GOT3 (cell line): ENCODE data around the gene BBS1.

ENCODE experiments used
- DNase-seq: peaks from one replicate; lab custom pipeline; 2025; ENCODE audit warnings: mixed read lengths; lab: John Stamatoyannopoulos, UW

Gene BBS1

GRCh38 chr11:66549696-66550095 is 39.3 kb downstream of the BBS1 start:
- no peak for DNase-seq

GRCh38 chr11:66550887-66551286 is 40.5 kb downstream of the BBS1 start:
- DNase-seq: no peak

GRCh38 chr11:66554602-66555001 is 44.2 kb downstream of the BBS1 start:
- no peak for DNase-seq

- no peak for DNase-seq
Observed at GRCh38 chr11:66555416-66555815, 45.0 kb downstream of the BBS1 start.

GRCh38 chr11:66556086-66556485 is 45.7 kb downstream of the BBS1 start:
- DNase-seq: no peak

- no peak for DNase-seq
Observed at GRCh38 chr11:66557733-66558326, 47.4 kb downstream of the BBS1 start.

- DNase-seq: no peak
Observed at GRCh38 chr11:66559142-66559865, 48.9 kb downstream of the BBS1 start.

GRCh38 chr11:66559866-66560676 is 49.6 kb downstream of the BBS1 start:
- DNase-seq: no peak

GRCh38 chr11:66561178-66561974 is 50.9 kb downstream of the BBS1 start:
- no peak for DNase-seq

- DNase-seq: no peak
Observed at GRCh38 chr11:66561975-66562248, 51.5 kb downstream of the BBS1 start.

- DNase-seq: no peak
Observed at GRCh38 chr11:66562275-66562674, 51.8 kb downstream of the BBS1 start.

GRCh38 chr11:66562907-66563583 is 52.6 kb downstream of the BBS1 start:
- no peak for DNase-seq

GRCh38 chr11:66563832-66564231 is 53.4 kb downstream of the BBS1 start:
- DNase-seq: no peak

GRCh38 chr11:66564538-66564937 is 54.1 kb downstream of the BBS1 start:
- DNase-seq: no peak

- no peak for DNase-seq
Observed at GRCh38 chr11:66564984-66565383, 54.5 kb downstream of the BBS1 start.

GRCh38 chr11:66566221-66566620 is 55.8 kb downstream of the BBS1 start:
- no peak for DNase-seq

- no peak for DNase-seq
Observed at GRCh38 chr11:66567787-66568123, 57.3 kb downstream of the BBS1 start.

GRCh38 chr11:66568124-66568916 is 57.9 kb downstream of the BBS1 start, which contains the start of gene CTSF:
Gene CTSF (minus strand): TSS chr11:66568606. CDS start chr11:66568486, 120 bp downstream.
- no peak for DNase-seq

GRCh38 chr11:66569076-66569475 is 58.6 kb downstream of the BBS1 start:
- DNase-seq: no peak

- no peak for DNase-seq
Observed at GRCh38 chr11:66570079-66570849, 59.8 kb downstream of the BBS1 start.
